Subcutaneous adipose tissue (tissue), 4 donors: ENCODE results near the gene HACD1. TPM values are rescaled to one million over a fixed set of nuclear protein-coding genes. Genes with fewer than 3 reads are reported as not detected.

ENCODE experiments used
- total RNA-seq, 4 donors: library from RNA; depleted of rRNA; stranded (reverse); fragments of >200 nt; gene quantifications; one replicate each; pipeline ENCODE4 v1.1.0, GENCODE V29; 2016
- TF ChIP-seq, protein P1 (sequence below): fragments of 450-650 bp; IDR thresholded peaks from one replicate; pipeline ENCODE4 v1.5.1; 2016; ENCODE audit warnings: low read depth, mild to moderate bottlenecking, control low read depth, antibody characterized with exemption, moderate library complexity

The HACD1 gene
- total RNA-seq, 4 donors from 2014 or later, result 16.0 to 47.5 (median 28.4) TPM

DNA sequence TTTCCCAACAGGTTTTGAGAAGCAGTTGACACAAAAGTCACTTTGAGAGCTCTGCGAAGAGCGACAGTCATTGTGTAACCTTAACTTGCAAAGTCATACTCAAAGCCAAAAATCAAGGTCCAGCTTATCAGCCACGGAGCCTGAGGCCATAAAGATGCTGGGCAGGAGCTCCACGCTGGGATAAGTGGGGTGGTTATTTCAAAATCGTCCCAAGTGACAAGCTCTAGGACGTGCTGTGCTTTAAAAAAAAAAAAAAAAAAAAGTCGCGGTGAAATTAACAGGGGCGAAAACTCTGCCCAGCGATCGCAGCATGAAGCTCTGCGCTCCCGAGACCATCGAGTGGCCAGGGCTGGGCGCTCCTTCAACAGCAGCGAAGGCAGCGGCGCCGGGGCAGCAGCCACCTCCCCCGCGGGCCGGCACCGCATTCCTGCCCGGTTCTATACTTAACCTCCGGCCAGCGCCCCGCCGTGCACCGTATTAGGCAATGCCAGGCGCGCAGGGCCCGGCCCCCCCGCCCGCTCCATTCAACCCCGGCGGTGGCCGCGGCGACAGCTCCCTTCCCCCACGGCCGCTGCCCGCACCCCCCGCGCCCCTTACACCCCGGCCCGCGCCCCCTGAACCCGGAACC lies 657 bp downstream of the HACD1 start:
- TF ChIP-seq, protein P1, sequence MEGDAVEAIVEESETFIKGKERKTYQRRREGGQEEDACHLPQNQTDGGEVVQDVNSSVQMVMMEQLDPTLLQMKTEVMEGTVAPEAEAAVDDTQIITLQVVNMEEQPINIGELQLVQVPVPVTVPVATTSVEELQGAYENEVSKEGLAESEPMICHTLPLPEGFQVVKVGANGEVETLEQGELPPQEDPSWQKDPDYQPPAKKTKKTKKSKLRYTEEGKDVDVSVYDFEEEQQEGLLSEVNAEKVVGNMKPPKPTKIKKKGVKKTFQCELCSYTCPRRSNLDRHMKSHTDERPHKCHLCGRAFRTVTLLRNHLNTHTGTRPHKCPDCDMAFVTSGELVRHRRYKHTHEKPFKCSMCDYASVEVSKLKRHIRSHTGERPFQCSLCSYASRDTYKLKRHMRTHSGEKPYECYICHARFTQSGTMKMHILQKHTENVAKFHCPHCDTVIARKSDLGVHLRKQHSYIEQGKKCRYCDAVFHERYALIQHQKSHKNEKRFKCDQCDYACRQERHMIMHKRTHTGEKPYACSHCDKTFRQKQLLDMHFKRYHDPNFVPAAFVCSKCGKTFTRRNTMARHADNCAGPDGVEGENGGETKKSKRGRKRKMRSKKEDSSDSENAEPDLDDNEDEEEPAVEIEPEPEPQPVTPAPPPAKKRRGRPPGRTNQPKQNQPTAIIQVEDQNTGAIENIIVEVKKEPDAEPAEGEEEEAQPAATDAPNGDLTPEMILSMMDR, result no peak

DNA sequence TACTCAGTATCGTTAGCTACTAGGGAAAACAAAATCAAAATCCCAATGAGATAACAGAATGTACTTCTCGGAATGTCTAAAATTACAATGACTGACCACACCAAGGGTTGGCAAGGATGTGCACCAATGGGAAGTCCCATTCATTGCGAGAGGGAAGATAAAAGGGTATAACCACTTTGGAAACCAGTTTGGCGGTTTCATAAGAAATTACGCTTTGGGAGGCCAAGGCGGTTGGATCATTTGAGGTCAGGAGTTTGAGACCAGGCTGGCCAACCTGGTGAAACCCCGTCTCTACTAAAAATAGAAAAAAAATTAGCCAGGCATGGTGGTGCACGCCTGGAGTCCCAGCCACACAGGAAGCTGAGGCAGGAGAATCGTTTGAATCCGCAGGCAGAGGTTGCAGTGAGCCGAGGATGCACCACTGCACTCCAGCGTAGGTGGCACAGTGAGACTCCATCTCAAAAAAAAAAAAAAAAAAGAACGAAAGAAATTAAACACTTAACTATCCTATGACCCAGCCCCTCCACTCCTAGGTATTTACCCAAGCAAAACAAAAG lies 7.6 kb downstream of the HACD1 start:
- TF ChIP-seq, protein P1, result no peak

DNA sequence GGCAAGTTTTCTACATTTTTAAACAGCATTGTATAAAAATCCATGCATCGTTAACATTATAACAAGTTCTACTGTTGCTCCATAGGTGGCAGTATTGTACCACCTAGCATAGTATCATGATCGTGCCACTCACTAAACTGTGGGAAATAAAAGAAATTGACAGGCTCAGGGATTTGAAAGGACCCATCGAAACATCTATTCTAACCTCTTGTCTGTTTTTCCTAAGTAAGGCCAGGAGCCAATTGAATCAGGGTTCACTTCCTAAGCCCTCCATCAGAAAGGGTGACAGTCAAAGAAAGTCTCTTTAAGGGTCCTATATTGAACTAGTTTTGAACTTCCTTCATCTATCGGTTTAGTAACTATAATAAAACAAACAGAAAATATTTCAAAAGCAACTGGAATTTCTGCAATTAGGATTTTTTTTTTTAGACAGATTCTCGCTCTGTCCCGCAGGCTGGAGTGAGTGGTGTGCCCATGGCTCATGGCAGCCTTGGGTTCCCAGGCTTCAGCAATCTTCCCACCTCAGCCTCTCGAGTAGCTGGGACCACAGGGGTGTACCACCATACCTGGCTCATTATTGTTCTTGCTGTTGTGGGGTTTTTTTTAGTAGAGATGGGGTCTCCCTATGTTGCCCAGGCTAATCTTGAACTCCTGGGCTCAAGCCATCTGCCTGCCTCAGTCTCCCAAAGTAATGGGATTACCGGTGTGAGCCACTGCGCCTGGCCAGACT lies 9.4 kb downstream of the HACD1 start:
- TF ChIP-seq, protein P1, result no peak

DNA sequence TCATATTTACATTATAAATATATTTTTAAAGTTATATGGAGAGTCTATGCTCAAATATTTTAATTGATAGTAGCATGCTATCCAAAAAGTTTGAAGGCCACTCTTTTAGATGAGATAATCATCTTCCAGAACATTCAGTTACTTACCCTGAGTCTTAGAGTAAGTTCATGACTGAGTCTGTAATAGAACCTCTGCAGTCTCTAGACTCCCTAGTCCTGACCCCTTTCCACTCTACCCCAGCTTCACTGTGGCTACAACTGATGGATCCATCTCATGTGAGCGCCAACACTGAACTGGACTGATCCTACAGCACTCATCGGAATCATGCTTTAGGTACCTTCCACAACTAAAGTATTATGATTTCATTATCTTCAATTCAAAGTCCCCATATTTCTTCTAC lies 10.1 kb downstream of the HACD1 start:
- TF ChIP-seq, protein P1, result no peak

DNA sequence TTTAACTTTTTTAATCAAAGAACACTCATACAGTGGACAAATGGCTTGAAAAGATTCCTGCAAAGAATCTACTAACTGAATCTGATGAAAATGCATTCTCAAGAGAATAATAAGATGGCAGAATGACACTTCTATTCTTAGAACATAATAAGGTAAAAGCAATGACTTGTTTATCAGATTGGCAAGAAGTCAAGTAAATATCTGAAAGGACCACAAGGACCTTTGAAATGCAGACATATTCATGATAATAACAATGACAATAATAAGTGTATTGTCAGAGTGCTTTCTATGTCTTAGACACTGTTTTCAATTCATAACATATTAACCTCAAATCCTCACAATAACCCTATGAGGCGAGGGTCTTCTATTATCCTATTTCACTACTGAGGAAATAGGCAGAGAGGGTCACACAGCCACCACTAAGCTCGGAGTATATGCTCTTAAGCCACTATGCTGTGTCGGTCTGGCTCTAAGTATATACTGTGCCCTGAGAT lies 10.6 kb downstream of the HACD1 start:
- TF ChIP-seq, protein P1, result no peak

DNA sequence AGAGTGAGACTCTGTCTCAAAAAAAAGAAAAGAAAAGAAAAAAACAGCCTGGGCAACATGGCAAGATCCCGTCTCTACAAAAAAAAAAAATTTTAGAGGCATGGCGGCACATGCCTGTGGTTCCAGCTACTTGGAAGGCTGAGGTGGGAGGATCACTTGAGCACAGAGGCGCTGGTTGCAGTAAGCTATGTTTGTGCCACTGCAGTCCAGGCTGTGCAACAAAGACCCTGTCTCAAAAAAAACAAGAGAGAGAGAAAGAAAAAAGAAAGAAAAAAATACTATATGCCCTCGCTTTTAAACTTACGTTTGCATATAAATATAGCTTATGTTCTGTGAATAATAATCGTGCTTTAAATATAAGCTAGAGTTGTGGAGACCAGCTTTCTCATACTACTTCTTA lies 11.2 kb downstream of the HACD1 start:
- TF ChIP-seq, protein P1, result no peak

DNA sequence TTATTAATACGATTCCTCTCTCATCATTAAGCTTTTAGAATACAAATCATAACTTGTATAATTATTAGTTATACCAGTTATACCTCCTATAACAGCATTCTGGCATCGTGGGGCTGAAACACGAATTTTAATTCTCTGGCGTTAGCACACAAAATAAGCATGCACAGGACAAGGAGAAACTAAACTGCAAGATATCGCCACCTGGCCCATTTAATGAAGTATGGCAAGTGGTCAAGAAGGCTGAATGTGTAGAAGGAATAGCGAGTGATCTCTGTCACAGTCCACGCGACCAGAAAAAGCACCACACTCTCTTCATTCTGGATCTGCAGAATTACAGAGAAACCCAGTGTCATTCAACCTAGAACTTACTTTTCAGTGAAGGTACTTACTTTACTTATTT lies 18.1 kb downstream of the HACD1 start:
- TF ChIP-seq, protein P1, result no peak
